ENCODE measurements around the gene RPS6KA2.

Gene RPS6KA2

GRCh38 chr6:166415833-166416347 lies 211.2 kb downstream of the RPS6KA2 start:
- Mint-ChIP-seq H3K36me3 (ENCODE audit: low read depth) (peaks cover 46% of the 10 kb centered on the region), H3K27ac (no peak overlapping the region), H3K27me3 (ENCODE audit: low read depth) (peaks cover 4% of the 10 kb centered on the region), H3K4me1 (no peaks in the 10 kb centered on the region), H3K9me3 (no peaks in the 10 kb centered on the region), H3K4me3 (no peak overlapping the region)
- TF ChIP-seq CTCF (IDR thresholded peaks at IDR 0.05; ENCODE audit: unreplicated experiment in 3 of 3): no peak

GRCh38 chr6:166415306-166415705 lies 211.7 kb downstream of the RPS6KA2 start:
- no peak overlapping the region for H3K4me3 Mint-ChIP-seq

GRCh38 chr6:166413491-166413951 lies 213.5 kb downstream of the RPS6KA2 start:
- Mint-ChIP-seq H3K4me1 (no peaks in the 10 kb centered on the region), H3K4me3 (no peak overlapping the region), H3K27ac (no peak overlapping the region), H3K27me3 (ENCODE audit: low read depth) (peaks cover 4% of the 10 kb centered on the region), H3K36me3 (ENCODE audit: low read depth) (peaks cover 33% of the 10 kb centered on the region), H3K9me3 (no peaks in the 10 kb centered on the region)
- no peak for TF ChIP-seq CTCF (IDR thresholded peaks at IDR 0.05; ENCODE audit: unreplicated experiment in 3 of 3)

More at GRCh38 chr6:166415306-166415705, 211.7 kb downstream of the RPS6KA2 start:
- H3K27me3 Mint-ChIP-seq (ENCODE audit: low read depth): peaks cover 4% of the 10 kb centered on the region
- H3K9me3 Mint-ChIP-seq: no peaks in the 10 kb centered on the region
- peaks cover 44% of the 10 kb centered on the region for H3K36me3 Mint-ChIP-seq (ENCODE audit: low read depth)
- H3K27ac Mint-ChIP-seq: no peak overlapping the region
- H3K4me1 Mint-ChIP-seq: no peaks in the 10 kb centered on the region
- no peak for TF ChIP-seq CTCF (IDR thresholded peaks at IDR 0.05; ENCODE audit: unreplicated experiment in 3 of 3)

GRCh38 chr6:166412911-166413384 lies 214.1 kb downstream of the RPS6KA2 start:
- H3K9me3 Mint-ChIP-seq: no peaks in the 10 kb centered on the region
- H3K36me3 Mint-ChIP-seq (ENCODE audit: low read depth): peaks cover 27% of the 10 kb centered on the region
- no peak overlapping the region for H3K4me3 Mint-ChIP-seq
- H3K27ac Mint-ChIP-seq: no peak overlapping the region
- peaks cover 4% of the 10 kb centered on the region for H3K27me3 Mint-ChIP-seq (ENCODE audit: low read depth)
- H3K4me1 Mint-ChIP-seq: no peaks in the 10 kb centered on the region
- no peak for TF ChIP-seq CTCF (IDR thresholded peaks at IDR 0.05; ENCODE audit: unreplicated experiment in 3 of 3)

GRCh38 chr6:166412156-166412910 lies 214.7 kb downstream of the RPS6KA2 start:
- no peak for TF ChIP-seq CTCF (IDR thresholded peaks at IDR 0.05; ENCODE audit: unreplicated experiment in 3 of 3)
- H3K4me1 Mint-ChIP-seq: no peaks in the 10 kb centered on the region
- peaks cover 23% of the 10 kb centered on the region for H3K36me3 Mint-ChIP-seq (ENCODE audit: low read depth)
- no peak overlapping the region for H3K4me3 Mint-ChIP-seq
- no peaks in the 10 kb centered on the region for H3K9me3 Mint-ChIP-seq
- H3K27me3 Mint-ChIP-seq (ENCODE audit: low read depth): peaks cover 4% of the 10 kb centered on the region
- H3K27ac Mint-ChIP-seq: no peak overlapping the region
